VCaP (cell line): ENCODE data around the gene SAC3D1.

Experiments used
- H3K27ac ChIP-seq: fragments of 450-650 bp; 2 replicates; pipeline ENCODE4 v1.5.1; 2017
- TF ChIP-seq, protein P1 (sequence below): fragments of 450-650 bp; conservative IDR thresholded peaks from 2 replicates; pipeline ENCODE4 v1.5.1; 2017; ENCODE audit warnings: mild to moderate bottlenecking, moderate library complexity

Gene SAC3D1

DNA sequence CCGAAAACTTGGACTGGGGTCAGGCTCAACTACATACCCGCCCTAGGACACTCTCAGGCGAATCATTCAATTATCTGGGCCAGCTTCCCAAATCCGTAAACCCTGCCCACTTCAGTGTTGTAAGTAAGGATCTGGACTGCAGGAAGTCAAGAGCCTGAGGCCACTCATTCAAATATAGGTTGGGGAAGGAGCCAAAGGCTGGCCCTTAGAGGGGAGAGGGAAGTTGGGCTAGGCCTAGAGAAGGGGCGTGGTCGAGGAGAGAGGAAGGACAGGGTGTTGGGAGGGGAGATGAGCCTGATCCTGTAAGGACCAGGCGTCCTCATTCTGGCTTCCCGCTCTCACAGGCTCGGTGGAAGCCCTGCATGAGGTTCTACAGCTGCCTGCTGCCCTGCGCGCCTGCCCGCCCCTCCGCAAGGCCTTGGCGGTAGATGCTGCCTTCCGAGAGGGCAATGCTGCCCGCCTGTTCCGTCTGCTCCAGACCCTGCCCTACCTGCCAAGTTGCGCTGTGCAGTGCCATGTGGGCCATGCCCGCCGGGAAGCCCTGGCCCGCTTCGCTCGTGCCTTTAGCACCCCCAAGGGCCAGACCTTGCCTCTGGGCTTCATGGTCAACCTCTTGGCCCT is 3.0 kb downstream of the SAC3D1 start:
- TF ChIP-seq, protein P1, sequence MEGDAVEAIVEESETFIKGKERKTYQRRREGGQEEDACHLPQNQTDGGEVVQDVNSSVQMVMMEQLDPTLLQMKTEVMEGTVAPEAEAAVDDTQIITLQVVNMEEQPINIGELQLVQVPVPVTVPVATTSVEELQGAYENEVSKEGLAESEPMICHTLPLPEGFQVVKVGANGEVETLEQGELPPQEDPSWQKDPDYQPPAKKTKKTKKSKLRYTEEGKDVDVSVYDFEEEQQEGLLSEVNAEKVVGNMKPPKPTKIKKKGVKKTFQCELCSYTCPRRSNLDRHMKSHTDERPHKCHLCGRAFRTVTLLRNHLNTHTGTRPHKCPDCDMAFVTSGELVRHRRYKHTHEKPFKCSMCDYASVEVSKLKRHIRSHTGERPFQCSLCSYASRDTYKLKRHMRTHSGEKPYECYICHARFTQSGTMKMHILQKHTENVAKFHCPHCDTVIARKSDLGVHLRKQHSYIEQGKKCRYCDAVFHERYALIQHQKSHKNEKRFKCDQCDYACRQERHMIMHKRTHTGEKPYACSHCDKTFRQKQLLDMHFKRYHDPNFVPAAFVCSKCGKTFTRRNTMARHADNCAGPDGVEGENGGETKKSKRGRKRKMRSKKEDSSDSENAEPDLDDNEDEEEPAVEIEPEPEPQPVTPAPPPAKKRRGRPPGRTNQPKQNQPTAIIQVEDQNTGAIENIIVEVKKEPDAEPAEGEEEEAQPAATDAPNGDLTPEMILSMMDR = no peak
- peak overlapping the region; percentile 95; the same call in 1 of the 2 replicates for H3K27ac ChIP-seq

DNA sequence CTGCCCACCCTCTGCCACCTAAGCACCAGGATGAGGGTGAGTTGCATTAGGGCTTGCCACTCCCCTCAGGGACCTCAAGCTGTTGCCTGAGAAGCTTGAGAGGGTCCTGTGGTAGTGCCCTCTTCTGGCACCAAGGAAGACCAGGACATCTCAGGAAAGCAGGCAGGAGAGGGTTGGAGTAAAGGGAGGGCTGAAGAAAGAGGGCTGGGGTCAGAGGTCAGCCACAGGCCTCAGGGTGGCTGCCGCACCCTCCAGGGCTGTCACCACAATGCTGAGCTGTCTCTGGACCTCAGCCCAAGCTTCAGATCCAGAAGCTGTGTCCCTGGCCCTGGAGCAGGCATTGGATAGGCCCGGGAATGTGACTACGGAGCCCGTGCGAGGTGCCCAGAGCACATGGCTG is 4.1 kb downstream of the SAC3D1 start:
- H3K27ac ChIP-seq = no peak overlapping the region

DNA sequence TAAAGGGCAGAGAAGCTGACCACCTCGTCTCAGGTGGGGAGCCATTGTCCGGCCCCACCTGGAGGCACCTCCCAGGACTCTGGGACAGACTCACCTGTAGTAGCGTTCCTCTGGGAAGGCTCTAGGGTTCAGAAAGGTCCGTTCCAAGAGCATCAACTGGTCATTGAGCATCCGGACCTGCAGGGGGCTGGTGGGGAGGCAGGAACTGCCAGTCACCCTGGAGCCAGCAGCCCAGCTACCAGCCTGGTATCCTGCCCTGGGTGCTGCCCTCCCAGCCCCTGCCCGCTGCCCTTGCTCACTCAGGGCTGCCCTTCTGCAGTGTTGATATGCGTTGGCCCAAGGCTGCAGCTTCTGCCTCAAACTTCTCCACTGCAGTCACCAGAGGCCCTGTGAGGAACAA is 4.7 kb downstream of the SAC3D1 start:
- TF ChIP-seq, protein P1 = no peak

More for the DNA sequence above, 4.1 kb downstream of the SAC3D1 start:
- TF ChIP-seq, protein P1 = no peak

DNA sequence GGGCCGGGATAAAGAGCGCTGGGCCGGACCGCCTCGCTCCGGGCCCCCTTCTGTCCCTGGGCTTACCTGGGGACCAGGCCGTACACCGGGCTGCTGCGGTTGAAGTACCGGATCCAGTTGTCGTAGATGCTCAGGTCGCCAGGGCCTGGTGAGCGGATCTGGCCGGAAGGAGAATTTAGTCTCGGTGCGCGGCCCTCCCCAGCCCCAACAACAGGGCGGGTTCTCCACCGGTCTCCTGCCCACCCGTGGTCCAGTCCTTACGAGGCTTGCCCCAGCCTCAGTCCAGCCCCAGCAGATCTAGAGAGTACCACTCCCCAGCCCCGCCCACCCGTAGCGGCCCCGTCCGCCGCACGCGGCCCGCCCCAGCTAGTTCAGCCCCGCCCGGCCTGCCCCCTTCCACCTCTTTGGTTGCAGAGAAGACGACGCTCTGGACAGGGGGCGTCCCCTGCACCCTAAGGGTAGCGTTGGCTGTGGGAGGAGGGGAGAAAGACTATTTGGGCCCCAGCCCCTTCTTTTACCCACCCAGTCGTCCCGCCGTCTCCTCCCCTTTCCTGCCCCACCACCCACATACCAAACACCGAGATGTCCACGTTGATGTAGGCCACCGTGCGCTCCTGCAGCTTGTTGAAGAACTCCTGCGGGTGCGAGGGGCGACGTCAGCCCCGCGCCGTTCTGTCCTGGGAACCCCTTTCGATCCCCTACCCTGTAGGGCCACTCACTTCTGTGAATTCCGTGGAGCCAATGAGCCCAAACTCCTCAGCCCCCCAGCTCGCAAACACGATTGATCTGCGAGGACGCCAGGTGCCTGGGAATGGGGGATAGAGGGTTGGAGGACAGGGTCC is 6.8 kb downstream of the SAC3D1 start:
- TF ChIP-seq, protein P1 = no peak

More for the DNA sequence above, 4.7 kb downstream of the SAC3D1 start:
- H3K27ac ChIP-seq = no peak overlapping the region

DNA sequence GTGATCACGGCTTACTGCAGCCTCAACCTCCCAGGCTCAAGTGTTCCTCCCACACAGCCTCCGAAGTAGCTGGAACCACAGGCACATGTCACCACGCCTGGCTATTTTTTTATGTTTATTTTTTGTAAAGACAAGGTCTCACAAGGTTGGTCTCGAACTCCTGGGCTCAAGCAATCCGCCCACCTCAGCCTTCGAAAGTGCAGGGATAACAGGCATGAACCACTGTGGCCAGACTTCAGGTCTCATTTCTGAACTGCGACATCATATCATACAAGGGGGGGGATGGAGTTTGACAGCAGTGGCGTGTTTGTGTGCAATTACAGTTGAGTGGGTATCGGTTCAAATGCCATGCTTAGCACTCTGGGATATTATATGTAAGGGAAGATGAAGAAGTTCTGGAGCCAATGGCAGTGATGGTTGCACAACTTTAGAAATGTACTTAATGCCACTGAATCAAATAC is 10.4 kb downstream of the SAC3D1 start:
- H3K27ac ChIP-seq = no peak overlapping the region
- TF ChIP-seq, protein P1 = no peak

More for the DNA sequence above, 6.8 kb downstream of the SAC3D1 start:
- H3K27ac ChIP-seq = no peak overlapping the region

DNA sequence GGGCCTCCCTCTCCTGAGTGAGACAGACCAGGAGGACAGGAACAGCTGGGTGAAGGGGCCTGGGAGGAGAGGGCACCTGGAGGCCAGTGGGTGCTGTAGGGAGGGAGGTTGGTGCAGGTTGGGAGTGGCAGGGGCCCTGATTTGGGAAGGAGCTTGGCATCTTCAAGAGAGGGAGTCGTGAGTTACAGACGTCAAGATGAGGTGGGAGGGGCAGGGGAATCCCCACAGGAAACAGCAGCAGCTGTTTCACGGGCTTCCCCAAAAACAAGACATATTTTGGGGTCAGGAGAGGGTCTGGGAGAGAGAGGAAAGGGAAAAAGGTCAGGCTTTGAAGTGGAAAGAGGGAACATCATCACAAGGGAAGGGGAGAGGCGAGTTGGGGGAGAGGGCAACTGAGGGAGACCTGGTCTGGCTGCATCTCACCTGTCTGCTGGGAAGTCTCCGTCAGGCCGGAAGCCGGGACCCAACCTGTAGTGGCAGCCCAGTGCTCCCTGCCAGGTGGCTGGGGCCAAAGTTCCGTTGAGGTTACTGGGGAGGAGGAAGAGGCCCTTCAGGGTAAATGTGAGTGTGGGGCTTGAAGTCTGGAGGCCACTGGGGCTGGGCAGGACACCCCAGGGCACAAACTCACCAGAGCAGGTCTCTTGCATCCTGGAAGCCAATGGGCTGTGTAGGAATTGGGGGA is 13.0 kb downstream of the SAC3D1 start:
- H3K27ac ChIP-seq = no peak overlapping the region
- TF ChIP-seq, protein P1 = no peak

DNA sequence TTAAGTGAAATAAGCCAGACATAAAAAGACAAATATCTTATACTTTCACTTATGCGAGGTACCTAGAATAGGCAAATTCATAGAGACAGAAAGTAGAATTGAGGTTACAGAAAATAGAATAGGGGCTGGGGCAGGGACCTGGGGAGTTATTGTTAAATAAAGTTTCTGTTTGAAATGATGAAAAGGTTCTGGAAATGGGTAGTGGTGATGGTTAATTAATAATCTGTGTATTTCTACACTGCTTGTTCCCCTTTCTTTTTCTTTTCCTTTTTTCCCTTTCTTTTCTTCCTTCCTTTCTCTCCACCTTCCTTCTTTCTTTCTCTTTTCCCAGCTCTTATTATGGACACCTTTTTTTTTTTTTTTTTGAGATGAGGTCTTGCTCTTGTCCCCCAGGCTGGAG is 14.5 kb downstream of the SAC3D1 start:
- TF ChIP-seq, protein P1 = no peak
- no peak overlapping the region for H3K27ac ChIP-seq
